Esophagus mucosa (tissue), 1 donor: ENCODE data around the gene ATP8B1. TPM values are rescaled to one million over a fixed set of nuclear protein-coding genes. Genes with fewer than 3 reads are reported as not detected.
"Not testable (repeated sequence)": the region's sequence is repeated elsewhere in the genome, so short reads cannot be mapped to it uniquely, and the experiment has no call there.

Source experiments
- ATAC-seq: fragments of 200-7000 bp; cut with Tn5 transposase; one replicate; pipeline ENCODE4 v1.9.1; 2020
- total RNA-seq: library from RNA; stranded (reverse); gene quantifications from one replicate; pipeline ENCODE4 v1.2.4, GENCODE V29; 2023
- donor health status: DM: yes; HTN: yes; CAD: no.

ATP8B1 gene
- total RNA-seq, 1 donor from 2014 or later = 37.7 TPM

DNA sequence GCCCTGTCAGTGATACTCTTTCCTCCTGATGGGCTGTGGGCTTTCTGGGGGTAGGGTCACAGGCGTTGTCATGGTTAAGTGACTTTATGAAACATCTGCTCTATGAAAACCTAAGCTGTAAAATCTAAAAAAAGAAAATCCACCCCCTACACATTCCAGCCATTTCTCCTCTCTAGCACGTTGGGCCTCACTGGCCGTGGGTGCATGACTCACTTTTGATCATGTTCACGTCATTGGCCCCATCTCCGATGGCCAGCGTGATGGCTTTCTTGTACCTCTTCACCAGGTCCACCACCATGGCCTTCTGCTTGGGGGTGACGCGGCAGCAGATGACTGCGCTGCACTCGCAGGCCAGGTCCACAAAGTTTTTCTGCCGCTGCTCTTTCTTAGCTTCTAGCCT lies 142.2 kb downstream of the ATP8B1 start:
- ATAC-seq = no peak

DNA sequence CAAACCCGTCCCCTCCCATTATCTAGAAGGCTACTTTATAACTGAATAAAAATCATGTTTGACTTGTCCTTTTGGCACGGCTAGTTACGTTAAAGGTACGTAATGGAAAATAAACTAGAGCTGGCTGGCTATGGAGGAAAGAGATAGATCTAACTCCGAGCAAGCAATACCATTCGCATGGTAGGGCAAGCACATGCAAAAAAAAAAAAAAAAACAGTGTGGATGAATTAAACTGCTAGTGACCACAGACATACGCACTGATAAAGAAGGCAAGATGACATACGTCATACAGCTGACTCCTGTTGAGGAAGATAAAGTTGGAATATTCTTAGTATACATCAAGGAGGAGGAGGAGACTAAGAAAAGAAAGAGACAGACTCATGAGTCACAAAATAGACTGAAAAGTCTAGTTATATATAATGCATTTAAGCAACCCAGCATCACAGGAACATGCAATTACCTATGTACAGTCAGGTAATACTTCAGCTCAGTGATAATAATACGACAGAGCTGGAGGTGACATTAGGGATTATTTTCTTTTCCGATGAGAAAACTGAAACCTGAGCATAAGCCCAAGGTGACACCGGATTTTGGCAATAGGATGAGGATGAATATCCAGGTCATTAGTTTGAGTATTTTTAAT lies 143.5 kb downstream of the ATP8B1 start:
- no peak for ATAC-seq

DNA sequence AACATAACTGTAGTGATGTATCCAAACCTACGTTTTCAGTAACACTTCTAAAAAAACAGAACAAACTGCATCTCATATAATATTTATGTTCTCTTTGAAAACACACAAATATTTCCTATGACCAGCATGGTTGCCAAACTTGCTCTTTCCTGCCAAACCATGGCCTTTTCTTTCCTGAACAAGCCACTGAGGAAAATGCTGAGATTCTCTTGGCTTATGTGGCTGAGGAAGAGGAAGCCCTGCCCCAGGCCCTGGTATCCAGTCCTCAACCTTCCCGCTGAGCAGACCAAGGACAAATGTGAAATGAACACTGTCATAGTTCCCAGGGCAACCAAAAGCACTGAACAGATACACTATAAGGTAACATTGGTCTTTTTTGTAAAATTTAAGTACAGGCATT lies 145.6 kb downstream of the ATP8B1 start:
- ATAC-seq = no peak

DNA sequence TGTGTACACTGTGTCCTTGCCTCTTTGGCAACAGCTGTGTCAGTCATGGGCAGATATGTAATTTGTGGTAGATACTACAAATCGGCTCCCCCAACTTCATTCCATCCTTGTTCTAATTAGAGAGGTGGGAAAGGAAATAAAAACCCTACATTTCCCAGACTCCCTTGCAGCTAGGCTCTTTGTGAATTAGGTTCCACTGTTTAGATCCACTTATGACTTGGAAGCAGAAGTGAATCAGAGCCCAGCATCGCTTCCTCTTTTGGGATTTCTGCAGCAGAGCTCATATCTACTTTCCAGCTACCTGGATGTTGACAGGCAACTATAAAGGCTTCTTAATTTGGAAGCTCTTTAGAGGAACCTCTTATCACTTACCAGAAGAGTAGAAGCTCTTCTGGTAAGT lies 147.4 kb downstream of the ATP8B1 start:
- no peak for ATAC-seq

DNA sequence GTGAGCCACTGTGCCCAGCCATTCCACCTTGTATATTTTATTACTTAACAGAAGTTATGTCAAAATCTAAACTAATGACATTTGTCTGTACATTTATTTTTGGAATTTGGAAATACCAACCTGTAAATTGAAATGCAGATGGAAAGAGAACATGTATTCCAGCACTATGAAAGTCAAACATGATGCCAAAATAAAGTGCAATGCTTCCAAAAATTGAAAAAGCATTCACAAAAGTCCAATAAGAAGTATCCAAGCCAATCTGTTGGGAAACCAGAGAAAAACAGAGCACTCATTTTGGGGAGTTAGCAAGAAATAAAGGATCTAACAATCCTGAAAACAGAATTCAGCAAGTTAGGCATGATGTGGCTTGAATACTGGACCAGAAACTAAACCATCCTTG lies 151.2 kb downstream of the ATP8B1 start:
- no peak for ATAC-seq

DNA sequence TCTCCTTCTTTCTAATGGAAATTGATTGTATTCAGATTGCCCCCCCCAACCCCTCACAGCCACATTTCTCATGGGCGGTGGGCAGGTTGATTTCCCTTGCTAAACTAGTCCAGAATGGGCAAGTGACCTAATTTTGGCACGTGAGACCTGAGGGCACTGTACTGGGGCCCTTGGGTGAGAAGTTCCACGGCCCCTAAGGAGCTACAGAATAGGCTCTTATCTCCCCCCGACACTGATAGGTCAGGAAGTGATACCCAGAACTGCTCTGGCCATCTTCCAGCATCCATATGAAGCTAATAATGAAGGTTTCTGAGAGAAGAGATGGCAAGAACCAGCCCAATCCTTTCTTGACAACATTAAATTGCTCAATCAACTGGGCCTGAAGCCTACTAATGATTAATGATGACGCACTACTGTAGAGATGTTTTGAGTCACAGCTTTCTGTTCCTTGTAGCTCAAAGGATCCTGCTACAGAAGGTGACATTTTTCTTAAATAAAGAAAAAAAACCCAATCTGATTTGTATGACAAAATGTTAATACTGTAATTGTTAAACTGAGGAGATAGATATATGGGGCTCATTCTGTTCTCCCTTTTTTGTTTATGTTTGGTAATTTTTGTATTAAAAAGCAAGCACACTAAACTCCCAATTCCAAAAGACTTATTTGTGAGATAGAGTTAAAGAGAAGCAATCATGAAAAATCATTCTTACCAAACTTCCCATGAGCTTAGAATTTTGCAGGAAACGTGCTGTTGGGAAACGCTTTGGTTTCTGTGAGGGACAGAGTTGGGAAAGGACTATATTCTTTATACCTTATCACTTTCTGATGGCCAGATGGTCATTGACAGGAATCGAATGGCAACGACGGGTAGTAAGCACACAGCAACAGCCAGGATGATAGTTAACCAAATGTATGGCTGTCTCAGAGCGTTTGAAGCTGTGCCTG lies 153.3 kb downstream of the ATP8B1 start:
- peak; percentile 91 for ATAC-seq

DNA sequence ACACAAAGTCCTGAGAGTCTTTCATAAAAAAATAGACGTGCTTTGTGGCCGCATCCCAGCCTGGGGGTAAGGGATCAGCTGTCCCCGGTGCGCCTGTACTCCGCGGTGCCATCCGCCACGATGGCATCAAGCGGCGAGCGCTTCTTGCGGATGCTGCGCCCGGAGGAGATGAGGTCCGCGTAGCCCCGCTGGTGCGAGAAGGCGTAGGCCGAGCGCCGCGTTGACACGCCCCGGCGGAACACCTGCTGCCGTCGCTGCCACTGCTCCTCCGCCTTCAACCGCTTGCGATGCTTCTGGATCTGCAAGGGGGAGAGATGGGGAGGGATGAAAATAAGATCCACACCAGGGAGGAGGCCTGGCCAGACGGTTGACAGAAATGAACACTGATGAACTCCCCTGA lies 154.7 kb downstream of the ATP8B1 start:
- ATAC-seq = no peak

DNA sequence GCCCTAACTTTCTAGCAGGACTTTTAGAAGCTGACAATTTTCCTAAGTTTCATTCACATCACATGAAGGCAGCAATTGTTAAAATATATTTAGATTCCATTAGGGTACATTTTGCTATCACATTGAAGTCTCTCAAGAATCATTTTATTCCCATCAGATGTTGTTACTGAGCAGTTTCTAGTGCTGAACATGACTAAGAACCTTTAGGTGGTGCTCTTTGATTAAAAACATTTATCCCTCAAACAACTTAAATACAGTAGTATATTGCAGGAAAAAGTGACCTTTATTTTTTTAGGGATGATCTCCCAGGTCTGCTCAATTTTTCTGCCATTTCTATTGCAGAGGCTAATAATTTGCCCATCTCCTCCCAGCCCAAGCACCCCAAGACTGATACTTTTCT lies 158.6 kb downstream of the ATP8B1 start:
- ATAC-seq = no peak

DNA sequence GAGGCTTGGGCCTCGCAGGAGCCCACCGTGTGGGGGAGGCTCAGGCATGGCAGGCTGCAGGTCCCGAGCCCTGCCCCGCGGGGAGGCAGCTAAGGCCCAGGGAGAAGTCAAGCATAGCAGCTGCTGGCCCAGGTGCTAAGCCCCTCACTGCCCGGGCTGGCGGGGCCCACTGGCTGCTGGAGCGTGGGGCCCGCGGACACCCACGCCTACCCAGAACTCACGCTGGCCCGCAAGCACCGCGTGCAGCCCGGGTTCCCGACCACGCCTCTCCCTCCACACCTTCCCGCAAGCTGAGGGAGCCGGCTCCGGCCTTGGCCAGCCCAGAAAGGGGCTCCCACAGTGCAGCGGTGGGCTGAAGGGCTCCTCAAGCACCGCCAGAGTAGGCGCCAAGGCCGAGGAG lies 159.4 kb downstream of the ATP8B1 start:
- not testable (repeated sequence) for ATAC-seq

DNA sequence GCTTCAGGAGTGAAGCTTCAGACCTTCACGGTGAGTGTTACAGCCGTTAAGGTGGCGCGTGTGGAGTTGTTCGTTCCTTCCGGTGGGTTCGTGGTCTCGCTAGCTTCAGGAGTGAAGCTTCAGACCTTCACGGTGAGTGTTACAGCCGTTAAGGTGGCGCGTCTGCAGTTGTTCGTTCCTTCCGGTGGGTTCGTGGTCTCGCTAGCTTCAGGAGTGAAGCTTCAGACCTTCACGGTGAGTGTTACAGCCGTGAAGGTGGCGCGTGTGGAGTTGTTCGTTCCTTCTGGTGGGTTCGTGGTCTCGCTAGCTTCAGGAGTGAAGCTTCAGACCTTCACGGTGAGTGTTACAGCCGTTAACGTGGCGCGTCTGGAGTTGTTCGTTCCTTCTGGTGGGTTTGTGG lies 160.7 kb downstream of the ATP8B1 start:
- not testable (repeated sequence) for ATAC-seq

DNA sequence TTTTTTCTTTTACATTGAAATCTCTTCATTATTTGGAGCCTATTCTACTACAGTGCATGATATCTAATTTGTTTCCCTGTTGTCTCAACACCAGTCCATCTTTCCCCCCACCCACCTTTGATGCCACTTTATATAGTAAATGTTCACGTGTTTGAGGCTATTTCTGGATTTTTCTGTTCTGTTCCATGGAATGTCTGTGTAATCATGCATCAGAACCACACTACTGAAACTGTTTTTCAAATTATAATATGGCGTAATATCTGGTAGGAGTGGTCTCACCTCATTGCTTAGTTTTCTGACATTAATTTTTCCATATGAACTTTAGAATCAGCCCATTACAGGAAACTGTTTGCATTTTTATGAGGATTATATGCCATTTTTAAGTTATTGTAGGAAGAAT lies 162.4 kb downstream of the ATP8B1 start:
- no peak for ATAC-seq

DNA sequence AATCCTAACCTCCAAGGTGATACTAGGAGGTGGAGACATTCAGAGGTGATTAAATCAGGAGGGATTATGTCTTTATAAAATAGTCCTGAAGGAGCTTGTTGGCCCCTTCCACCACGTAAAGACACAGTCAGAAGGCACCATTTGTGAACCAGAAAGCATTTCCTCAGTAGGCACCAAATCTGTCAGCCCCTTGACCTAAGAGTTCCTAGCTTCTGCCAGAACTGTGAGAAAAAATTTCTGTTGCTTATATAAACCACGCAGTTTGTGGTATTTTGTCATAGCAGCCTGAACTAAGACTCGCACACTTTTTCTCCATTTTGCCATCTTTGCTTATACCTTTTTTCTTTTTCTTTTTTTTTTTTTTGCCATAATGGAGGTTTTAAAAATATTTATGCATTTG lies 162.9 kb downstream of the ATP8B1 start:
- ATAC-seq = no peak

DNA sequence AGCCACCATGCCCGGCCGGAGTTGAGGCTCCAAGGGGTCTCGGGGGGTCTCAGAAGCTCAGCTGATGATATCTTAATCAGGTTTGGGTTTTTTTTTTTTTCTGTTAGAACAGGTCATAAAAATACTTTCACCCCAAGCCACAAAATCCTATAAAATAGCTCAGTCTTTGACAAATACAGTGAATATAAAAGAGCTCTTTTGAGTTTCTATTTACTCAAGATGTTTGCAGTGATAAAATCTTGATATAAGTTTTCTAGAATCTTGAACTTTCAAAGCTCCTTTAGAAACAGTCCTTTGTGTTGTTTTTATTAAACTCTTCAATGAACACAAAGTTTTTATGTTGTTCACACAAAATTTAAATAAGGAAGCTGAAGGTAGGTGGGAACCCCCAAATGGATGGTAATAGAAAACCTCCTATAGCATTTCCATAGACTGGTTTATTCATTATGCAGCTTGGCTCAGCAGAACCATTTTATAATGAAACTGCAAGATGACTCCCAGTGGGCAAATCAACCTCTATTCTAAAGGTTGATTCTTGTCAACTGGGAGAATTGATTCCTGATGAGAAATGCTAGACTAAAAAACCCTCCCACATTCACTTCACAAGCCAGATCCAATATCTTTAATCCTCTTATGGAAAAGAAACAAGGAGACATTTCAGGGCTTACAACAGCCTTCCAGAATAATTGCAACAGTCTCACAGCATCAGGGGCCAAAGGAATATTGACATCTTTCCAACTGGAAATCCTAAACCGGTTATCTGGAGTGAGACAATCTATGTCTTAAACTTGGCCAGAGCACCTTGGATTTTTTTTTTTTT lies 167.9 kb downstream of the ATP8B1 start:
- ATAC-seq = no peak

DNA sequence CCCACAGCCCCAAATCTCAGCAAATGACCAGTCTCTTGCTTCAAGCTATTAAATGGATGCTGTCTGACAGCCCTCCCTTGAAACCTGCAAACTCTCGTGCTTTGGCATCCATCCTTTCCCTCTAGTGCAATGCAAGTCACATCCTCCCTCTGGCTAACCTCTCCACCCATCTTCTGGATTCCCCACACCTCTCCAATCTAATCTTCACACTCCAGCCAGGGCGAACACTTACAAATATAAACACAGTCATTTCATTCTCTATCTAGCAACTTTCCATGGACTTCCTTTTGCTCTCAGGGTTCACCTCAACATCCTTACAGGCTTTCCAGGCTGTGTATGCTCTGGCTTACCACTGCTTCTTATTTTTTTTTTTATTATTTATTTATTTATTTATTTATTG lies 171.4 kb downstream of the ATP8B1 start:
- no peak for ATAC-seq

DNA sequence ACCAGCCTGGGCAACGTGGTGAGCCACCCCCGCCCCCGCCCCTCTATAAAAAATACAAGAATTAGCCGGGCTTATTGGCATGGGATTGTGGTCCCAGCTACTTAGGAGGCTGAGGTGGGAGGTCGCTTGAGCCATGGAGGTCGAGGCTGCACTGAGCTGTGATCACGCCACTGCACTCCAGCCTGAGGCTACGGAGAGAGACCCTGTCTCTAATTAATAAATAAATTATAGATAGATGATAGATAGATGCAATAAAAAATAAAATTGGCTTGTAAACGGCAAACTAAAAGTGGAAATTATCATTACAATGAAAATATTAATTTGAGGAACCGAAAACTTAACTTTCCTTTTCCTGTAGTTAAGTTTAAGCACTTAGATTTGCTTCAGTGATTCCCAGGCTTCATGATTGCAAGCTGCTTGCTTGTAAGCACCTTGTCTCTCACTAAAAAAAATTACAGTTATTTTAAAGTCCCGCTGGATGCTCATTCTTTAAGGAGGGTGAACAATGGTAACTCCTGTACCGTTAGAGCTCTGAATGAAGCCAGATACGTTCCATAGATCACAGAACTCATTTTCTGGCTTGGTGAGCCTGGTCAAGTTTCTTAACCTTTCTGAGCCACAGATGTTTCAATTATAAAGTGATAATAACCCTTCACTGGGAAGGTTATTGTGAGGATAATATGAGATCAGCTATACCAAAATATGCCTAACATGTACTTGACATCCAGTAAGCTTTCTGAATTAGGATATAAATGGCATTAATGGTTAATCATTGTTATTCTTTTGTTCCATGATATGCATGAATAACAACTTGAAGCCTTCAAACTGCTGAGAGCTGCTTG lies 172.1 kb downstream of the ATP8B1 start:
- ATAC-seq = peak; percentile 3

DNA sequence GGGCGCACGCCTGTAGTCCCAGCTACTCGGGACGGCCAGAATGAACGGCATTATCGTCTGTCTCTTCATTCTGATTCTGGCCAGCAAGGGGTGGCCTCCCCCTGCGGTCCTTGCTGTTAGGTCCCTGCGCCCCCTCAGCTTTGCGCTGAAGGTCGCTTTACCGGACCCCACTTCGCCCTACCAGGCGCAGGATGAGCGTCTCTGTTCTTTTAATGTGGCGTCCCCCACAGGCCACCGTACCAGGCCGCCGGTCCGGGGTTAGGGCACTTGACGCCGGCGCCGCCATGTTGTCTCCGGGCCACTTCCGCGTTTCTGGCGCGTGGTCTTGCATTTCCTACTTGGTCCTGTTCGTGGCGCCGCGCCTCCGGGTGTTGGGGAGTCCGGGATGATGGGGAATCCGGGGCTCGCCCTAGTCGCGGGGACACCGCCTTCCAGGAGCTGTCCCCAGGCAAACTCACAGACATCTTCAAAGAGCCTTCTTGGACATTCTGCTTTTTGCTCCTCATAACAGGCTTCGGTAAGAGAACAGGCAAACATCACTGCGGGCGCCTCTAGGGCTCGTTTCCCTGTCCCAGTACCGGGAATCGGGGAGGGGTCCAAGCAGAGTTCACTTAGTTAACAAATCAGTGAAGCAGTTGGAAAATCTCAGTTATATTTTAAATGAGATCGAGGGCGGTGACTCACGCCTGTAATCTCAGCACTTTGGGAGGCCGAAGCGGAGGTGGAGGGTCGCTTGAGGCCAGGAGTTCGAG lies 172.9 kb downstream of the ATP8B1 start:
- ATAC-seq = peak; percentile 99

DNA sequence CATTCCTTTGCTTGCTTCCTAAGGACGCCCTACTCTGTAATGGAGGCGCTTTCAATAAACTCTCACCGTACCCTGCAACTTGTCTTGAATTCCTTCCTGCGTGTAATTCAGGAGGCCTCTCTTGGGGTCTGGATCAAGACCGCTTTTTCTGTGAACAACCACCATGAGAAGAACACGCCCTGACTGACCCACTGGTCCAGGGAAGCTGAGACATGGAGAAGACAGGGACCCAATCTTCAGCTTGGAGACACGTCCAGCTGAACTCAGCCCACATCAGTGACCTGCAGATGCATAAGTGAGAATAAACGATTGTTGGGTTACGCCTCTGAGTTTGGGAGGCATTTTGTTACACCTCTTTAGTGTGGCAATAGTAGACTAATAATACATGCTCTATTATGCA lies 173.7 kb downstream of the ATP8B1 start:
- peak; percentile 3 for ATAC-seq

DNA sequence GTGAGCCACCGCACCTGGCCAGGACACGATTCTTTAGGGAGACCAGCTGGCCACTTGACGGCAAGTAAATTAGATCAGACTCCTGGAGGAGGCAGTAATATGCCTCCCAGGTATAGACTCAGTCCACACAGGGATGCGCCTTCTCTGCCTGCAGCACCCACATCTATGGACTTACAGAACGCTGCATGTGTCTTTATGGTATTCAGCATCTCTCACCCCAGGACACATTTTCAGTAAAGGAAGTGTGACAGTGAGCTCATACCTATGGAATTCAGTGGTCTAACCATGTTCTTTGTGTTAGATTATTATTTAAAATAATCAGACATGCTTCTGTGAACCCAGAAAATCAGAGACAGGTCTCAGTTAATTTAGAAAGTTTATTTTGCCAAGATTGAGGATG lies 175.6 kb downstream of the ATP8B1 start:
- ATAC-seq = no peak

DNA sequence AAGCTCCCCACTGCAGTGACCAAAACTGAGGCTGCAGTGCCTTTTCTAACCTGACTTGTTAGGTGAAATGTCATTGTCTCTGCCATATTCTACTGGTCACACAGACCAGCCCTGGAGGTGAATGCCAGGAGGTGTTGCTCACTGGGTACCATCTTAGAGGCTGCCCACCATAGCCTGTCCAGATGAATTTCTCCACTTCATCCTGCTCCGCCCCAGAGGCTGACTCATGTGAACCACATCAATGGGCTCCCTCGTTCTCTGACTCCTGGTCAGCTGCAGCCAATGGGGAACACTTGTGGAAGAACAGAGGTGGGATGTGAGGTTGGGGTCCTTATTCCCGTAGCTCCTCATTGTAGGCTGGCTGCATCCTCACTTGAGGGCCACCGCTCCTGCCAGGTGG lies 178.1 kb downstream of the ATP8B1 start:
- ATAC-seq = no peak

DNA sequence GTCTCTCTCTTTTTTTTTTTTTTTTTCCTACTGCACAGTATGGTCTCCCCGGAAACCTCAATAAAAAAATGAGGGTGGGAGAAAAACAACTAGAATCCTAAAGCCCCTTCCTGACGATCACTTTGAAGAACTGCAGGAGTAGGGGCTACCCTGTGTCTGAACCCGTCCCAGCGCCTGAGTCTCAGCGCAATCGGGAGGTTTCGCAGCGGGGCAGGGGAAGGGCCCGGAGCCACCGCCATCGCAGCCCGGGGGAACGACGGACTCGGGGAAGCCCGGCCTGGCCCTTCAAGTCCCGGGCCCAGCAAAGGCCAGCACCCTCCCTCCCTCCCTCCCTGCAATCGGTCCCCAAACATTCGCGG lies 181.9 kb downstream of the ATP8B1 start:
- ATAC-seq = peak; percentile 38

DNA sequence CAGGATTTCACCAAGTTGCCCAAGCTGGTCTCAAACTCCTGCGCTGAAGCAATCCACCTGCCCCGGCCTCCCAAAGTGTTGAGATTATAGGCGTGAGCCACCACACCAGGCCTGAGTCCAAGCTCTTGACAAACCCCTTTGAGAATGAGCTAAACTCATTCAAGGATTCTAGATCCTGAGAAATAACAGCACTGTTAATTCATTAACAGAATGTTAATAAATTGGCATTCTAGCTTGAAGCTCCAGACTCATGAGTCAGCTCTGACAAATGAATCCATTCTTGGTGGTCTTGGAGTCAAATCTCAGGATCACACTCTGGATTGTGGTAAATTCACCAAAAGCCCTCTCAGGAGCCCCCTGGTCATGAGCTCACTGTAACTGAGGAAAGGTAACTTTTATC lies 183.2 kb downstream of the ATP8B1 start:
- no peak for ATAC-seq

DNA sequence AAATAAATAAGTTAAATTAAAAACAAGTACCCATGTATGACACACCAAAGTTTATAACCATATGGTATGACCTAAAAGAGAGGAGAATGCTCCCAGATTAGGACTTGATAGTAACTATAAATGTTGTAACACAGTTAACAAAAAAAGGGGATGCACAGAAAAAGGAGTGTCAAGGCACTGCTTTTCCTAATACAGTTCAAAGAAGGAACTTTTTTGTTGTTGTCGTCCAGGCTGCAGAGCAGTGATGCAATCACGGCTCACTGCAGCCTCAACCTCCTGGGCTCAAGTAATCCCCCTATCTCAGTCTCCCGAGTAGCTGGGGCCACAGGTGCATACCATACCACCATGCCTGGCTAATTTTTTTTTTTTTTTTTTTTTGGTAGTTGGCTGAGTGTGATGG lies 184.2 kb downstream of the ATP8B1 start:
- no peak for ATAC-seq
